ENCODE measurements around the gene MSRB3.

DNA sequence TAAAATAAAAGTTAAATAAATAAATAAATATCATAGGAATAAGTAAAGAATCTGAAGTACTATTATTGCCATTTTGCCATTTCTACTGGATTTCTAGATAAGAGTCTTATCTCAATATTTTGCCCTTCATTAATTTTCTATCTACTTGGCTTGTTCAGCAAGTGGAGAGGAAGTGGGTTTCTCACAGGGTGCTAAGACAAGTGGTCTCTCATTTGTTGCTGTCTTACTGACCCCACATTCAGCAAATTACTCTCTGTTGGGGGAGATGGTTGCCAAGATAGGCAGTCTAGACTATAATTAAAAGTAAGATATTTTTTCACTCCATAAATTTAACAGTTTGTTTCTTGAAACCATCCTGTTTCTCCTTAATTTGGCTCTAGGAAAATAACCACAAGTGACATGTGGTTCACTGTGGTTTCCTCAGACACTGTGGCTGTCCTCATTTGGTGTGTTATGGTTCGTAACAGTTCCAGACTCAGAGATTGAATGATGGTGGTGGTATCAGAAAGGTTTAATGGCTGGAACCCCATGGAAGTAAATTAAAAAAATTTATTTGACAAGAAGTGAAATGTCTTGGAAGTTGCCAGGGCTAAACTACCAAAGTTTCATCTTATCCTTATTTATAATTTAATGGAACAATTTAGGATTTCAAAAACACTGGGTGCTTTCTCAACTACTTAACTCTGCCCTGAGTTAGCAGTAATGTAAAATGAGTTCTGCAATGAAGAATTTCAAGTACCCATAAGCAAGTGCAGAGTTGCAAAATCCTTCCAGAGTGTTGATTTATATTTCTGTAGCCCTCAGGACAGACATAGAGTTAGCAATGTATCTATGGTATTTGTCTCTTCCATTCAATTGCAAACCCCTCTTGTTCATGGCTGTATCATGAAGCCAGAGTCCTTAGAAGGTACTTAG, 214.8 kb downstream of the MSRB3 start:
- TF ChIP-seq, protein P1, sequence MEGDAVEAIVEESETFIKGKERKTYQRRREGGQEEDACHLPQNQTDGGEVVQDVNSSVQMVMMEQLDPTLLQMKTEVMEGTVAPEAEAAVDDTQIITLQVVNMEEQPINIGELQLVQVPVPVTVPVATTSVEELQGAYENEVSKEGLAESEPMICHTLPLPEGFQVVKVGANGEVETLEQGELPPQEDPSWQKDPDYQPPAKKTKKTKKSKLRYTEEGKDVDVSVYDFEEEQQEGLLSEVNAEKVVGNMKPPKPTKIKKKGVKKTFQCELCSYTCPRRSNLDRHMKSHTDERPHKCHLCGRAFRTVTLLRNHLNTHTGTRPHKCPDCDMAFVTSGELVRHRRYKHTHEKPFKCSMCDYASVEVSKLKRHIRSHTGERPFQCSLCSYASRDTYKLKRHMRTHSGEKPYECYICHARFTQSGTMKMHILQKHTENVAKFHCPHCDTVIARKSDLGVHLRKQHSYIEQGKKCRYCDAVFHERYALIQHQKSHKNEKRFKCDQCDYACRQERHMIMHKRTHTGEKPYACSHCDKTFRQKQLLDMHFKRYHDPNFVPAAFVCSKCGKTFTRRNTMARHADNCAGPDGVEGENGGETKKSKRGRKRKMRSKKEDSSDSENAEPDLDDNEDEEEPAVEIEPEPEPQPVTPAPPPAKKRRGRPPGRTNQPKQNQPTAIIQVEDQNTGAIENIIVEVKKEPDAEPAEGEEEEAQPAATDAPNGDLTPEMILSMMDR (IDR thresholded peaks at IDR 0.05), result no peak
- TF ChIP-seq POLR2A (IDR thresholded peaks at IDR 0.05) (no peak), POLR2AphosphoS5 (IDR thresholded peaks at IDR 0.05) (no peak)

All from breast epithelium (tissue), 3 donors.